GM12873 (cell line): ENCODE data around the gene IMMP2L.

Source experiments
- TF ChIP-seq, protein P1 (sequence below): IDR thresholded peaks from 2 replicates; pipeline ENCODE4 v1.5.1; 2012; ENCODE audit warnings: low read depth, mild to moderate bottlenecking, moderate library complexity, low read length, control low read depth; ENCODE audit not compliant: insufficient read depth; ENCODE audit errors: missing control alignments

IMMP2L gene

DNA sequence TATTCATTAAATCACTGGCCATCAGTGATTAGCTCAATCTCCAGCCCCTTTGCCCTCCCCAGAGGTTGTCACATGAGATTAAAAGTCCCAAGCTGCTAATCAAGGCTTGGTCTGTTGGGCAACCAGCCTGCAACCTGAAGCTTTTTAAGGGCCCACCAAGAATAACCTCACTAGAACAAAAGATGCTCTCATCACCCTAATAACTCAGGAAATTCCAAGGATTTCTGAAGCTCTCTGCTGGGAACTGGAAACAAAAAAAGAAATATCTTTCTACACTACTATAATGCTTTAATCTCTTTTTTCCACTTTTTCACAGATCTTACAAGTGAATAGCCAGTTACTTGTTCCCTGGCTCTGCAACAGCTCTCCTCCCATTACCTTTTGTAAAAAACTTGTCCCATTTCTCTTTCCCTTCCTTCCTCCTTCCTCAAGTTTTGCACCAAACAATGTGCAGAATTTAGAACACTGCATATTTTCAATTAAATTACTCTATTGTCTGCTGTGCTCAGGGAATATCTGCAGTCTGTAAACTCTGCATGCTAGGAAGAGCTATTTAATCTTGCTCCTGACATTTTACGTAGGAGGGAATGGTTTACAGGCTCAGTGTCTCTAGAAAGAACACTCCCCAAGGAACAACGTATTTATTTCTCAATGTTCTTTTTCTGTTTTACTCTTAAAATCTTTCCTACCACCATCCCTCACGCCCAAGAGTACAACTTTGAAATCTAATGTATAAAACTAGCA is 169.1 kb downstream of the IMMP2L start:
- TF ChIP-seq, protein P1, sequence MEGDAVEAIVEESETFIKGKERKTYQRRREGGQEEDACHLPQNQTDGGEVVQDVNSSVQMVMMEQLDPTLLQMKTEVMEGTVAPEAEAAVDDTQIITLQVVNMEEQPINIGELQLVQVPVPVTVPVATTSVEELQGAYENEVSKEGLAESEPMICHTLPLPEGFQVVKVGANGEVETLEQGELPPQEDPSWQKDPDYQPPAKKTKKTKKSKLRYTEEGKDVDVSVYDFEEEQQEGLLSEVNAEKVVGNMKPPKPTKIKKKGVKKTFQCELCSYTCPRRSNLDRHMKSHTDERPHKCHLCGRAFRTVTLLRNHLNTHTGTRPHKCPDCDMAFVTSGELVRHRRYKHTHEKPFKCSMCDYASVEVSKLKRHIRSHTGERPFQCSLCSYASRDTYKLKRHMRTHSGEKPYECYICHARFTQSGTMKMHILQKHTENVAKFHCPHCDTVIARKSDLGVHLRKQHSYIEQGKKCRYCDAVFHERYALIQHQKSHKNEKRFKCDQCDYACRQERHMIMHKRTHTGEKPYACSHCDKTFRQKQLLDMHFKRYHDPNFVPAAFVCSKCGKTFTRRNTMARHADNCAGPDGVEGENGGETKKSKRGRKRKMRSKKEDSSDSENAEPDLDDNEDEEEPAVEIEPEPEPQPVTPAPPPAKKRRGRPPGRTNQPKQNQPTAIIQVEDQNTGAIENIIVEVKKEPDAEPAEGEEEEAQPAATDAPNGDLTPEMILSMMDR: no peak

DNA sequence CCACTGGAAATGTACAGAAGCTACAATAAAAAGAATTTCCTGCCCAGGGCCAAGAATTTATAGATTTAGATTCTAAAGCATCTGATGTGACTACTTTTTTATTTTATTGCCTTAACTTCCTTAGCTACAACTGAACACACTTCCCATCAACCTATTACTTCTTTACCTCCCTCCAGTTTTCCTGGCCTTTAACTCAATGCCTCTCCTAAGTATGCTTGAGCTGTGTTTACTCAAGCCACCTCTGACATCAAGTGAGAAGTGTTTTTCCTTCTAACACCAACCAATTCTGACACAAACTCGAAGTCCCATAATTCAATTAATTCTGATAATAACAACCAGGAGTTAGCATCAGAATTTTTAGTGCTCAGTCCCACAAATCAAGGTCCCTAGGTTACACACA is 170.0 kb downstream of the IMMP2L start:
- TF ChIP-seq, protein P1: no peak

DNA sequence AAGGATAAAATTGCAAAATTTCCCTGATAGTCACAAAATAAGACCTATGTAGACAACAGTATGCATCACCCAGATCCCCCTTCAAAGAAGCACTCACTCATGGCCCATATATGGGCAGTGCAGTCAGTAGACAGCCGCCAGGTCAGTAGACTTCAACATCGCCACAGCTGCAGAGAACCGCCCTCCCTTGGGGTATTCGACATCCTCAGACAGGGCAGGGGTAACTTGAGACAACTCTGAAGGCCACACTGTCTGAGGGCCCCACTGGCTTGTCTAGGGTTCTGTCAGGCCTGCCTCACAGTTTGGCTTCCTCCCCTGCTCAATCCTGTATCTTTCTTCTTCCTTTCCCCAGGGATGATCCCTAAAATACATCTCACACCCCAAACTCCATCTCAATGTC is 172.3 kb downstream of the IMMP2L start:
- TF ChIP-seq, protein P1: no peak

DNA sequence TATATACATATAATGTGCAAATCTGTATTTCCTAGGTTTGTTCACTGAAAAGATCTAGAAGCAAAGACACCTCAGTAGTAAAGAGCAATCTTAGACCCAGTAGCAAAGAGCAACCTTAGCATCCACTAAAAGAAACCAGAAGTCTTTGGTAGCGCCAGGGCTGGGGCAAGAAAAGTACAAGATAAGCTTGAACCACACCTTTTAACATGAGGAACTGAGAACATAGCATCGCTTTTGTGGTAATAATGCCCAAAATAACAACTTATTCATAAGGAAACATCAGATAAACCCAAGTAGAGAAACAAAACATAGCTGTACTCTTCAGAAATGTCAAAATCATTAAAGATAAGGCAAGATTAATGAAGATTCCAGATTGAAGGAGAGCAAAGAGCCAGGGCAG is 173.4 kb downstream of the IMMP2L start:
- TF ChIP-seq, protein P1: no peak

DNA sequence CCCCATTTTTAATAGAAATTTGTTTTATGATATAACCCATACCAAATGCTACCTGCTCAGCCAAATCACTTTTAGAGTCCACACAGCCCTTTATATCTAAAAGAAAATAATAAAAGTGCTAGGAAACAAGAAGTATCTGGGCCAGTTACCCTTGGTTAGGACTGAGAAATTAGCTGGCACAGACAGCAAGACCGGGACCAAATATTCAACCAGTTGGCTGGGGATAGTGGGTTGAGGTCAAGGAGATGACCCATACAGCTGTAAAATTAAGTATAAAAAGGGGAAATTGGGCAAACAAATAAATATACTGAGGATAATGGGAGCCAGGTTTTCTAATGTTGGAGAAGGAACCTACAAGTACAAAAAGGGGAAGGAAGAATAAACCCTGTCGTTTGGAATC is 174.3 kb downstream of the IMMP2L start:
- TF ChIP-seq, protein P1: no peak

DNA sequence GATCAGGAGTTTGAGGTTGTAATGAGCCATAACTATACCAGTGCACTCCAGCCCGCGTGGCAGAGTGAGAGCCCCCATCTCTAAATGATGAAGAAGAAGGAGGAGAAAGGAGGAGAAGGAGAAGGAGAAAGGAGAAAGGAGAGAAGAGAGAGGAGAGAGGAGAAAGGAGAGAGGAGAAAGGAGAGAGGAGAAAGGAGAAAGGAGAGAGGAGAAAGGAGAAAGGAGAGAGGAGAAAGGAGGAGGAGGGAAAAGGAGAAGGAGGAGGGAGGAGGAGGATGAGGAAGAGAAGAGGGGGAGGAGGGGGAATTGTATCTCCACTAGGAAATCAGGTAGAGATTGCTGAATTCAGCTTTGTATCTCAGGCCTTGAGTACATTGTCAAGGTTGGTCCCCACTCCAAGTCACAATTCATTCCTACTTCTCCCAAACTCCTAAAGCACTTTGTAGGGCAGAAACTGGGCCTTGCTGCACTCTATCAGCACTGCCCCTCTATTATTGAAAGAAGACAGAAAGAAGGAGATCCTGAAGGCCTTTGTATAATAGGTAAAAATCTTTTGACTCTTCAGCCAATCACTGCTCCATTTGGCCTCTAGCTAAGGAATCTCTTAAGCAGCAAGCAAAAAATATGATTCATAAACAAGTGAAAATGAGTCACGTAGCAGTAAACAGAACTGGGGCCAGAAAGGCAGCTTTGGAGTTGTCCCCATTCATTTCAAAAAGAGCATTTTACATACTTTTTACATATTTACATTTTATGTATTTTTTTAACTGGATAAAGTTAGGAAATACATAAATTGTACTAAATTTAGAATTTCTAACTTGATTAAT is 178.0 kb downstream of the IMMP2L start:
- TF ChIP-seq, protein P1: no peak

DNA sequence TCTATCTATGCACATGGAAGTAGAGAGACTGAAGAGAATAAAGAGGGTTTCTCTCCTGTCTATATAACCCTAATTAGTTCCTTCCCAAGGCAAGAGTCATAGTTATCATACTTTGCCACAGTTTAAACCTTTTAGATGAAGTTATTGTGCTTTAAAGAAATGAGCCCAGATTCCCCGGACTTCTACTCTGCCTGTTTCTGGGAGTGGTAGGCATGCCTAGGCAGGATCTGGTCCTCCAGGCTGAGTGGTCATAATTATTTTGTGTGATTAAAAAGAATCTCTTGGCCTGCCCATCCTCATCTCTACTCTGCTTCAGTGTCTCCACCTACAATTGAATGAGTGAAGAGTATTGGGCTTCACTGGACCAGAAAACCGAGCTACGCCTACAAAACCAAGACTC is 179.2 kb downstream of the IMMP2L start:
- TF ChIP-seq, protein P1: no peak
